DND-41 (cell line): ENCODE data around the gene AP3S1.

ENCODE experiments used
- CTCF ChIP-seq: IDR thresholded peaks from 2 replicates; pipeline ENCODE4 v1.5.1; 2012; ENCODE audit warnings: borderline replicate concordance, low read length, moderate library complexity, mild to moderate bottlenecking; ENCODE audit not compliant: poor library complexity, severe bottlenecking; ENCODE audit errors: extremely low read depth
- EZH2 ChIP-seq: IDR thresholded peaks from 3 replicates; pipeline ENCODE4 v1.6.1; 2012; ENCODE audit warnings: borderline replicate concordance, low read depth, mild to moderate bottlenecking, moderate library complexity, low read length, inconsistent platforms; ENCODE audit not compliant: severe bottlenecking

GRCh38 chr5:115948091-115948534 lies 106.4 kb downstream of the AP3S1 start:
- TF ChIP-seq CTCF (no peak), EZH2 (no peak)
